Ishikawa (cell line): ENCODE results near the gene LSM7.

Experiments used
- CEBPB ChIP-seq: IDR thresholded peaks from 2 replicates; pipeline ENCODE4 v1.6.1; 2012
- CREB1 ChIP-seq: IDR thresholded peaks from 2 replicates; pipeline ENCODE4 v1.6.1; 2012; ENCODE audit warnings: low read depth
- EGR1 ChIP-seq: IDR thresholded peaks from 2 replicates; pipeline ENCODE4 v1.6.1; 2012
- EP300 ChIP-seq: IDR thresholded peaks from 2 replicates; pipeline ENCODE4 v1.6.1; 2012; ENCODE audit warnings: borderline replicate concordance
- FOXM1 ChIP-seq: IDR thresholded peaks from 2 replicates; pipeline ENCODE4 v1.6.1; 2012; ENCODE audit warnings: low read depth, borderline replicate concordance
- NFIC ChIP-seq: IDR thresholded peaks from 2 replicates; pipeline ENCODE4 v1.6.1; 2012
- RAD21 ChIP-seq: IDR thresholded peaks from 2 replicates; pipeline ENCODE4 v1.6.1; 2012; ENCODE audit warnings: low read depth
- TAF1 ChIP-seq: IDR thresholded peaks from 2 replicates; pipeline ENCODE4 v1.6.1; 2012; ENCODE audit warnings: low read depth, mild to moderate bottlenecking
- TCF12 ChIP-seq: IDR thresholded peaks from 2 replicates; pipeline ENCODE4 v1.6.1; 2012; ENCODE audit warnings: low read depth
- TEAD4 ChIP-seq: IDR thresholded peaks from 2 replicates; pipeline ENCODE4 v1.6.1; 2012
- YY1 ChIP-seq: IDR thresholded peaks from 2 replicates; pipeline ENCODE4 v1.6.1; 2012; ENCODE audit warnings: low read depth
- ZBTB7A ChIP-seq: IDR thresholded peaks from 2 replicates; pipeline ENCODE4 v1.6.1; 2012; ENCODE audit warnings: low read depth
- TF ChIP-seq, protein P1 (sequence below): IDR thresholded peaks from 2 replicates; pipeline ENCODE4 v1.6.1; 2012
- TF ChIP-seq, protein P2 (sequence below): IDR thresholded peaks from 2 replicates; pipeline ENCODE4 v1.6.1; 2012; ENCODE audit warnings: low read depth, mild to moderate bottlenecking
- TF ChIP-seq, protein P3 (sequence below): IDR thresholded peaks from 2 replicates; pipeline ENCODE4 v1.6.1; 2012

LSM7 gene

DNA sequence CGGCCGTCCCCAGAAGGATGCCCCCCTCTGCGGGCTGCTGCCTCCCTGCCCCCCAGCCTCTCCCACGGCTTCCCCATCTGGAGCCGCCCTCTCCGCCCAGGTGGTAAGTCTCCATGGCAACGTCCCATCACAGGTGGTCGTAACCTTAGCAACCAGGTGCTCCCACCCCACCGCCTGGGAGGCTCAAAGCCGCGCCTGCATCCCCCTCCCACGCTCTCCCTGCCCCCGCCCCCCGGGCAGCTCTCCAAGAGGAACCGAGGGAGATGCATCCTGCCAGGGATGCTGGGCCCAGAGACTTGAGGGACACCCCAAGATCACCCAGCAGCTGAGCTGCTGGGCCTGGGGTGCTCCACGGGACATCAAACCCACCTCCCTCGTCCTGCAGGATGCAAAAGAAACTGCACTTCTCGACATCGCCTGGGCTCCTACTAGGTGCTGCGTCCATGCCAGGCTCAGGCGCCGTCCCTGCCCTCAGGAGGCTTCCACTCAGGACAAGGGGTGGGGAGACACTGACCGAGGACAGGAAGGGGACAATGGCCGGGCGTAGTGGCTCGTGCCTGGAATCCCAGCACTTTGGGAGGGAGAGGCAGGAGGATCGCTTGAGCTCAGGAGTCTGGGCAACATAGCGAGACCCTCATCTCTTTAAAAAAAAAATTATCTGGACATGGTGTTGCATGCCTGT, 15.4 kb downstream of the LSM7 start:
- TF ChIP-seq YY1: no peak
- no peak for TF ChIP-seq CEBPB
- TF ChIP-seq EGR1: 0 out of 2 replicates have a peak, but pooled peaks have one; percentile 41

DNA sequence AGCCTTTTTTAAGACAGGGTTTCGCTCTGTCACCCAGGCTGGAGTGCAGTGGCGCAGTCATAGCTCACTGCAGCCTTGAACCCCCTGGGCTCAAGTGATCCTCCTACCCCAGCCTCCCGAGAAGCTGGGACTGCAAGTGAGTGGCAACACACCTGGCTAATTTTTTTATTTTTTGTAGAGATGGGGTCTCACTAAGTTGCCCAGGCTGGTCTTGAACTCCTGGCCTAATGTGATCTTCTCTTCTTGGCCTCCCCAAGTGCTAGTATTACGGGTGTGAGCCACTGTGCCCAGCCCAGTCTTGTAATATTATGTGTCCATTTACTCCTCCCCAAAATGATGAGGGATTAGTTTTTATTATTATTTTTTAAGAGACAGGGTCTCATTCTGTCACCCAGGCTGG, 17.3 kb downstream of the LSM7 start:
- TF ChIP-seq TAF1: no peak
- TF ChIP-seq TCF12: no peak
- TF ChIP-seq, protein P1, sequence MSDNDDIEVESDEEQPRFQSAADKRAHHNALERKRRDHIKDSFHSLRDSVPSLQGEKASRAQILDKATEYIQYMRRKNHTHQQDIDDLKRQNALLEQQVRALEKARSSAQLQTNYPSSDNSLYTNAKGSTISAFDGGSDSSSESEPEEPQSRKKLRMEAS: no peak
- no peak for TF ChIP-seq NFIC
- TF ChIP-seq FOXM1: no peak
- no peak for TF ChIP-seq RAD21
- TF ChIP-seq TEAD4: no peak
- TF ChIP-seq CREB1: no peak
- TF ChIP-seq ZBTB7A: no peak
- TF ChIP-seq, protein P2, sequence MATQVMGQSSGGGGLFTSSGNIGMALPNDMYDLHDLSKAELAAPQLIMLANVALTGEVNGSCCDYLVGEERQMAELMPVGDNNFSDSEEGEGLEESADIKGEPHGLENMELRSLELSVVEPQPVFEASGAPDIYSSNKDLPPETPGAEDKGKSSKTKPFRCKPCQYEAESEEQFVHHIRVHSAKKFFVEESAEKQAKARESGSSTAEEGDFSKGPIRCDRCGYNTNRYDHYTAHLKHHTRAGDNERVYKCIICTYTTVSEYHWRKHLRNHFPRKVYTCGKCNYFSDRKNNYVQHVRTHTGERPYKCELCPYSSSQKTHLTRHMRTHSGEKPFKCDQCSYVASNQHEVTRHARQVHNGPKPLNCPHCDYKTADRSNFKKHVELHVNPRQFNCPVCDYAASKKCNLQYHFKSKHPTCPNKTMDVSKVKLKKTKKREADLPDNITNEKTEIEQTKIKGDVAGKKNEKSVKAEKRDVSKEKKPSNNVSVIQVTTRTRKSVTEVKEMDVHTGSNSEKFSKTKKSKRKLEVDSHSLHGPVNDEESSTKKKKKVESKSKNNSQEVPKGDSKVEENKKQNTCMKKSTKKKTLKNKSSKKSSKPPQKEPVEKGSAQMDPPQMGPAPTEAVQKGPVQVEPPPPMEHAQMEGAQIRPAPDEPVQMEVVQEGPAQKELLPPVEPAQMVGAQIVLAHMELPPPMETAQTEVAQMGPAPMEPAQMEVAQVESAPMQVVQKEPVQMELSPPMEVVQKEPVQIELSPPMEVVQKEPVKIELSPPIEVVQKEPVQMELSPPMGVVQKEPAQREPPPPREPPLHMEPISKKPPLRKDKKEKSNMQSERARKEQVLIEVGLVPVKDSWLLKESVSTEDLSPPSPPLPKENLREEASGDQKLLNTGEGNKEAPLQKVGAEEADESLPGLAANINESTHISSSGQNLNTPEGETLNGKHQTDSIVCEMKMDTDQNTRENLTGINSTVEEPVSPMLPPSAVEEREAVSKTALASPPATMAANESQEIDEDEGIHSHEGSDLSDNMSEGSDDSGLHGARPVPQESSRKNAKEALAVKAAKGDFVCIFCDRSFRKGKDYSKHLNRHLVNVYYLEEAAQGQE: no peak
- TF ChIP-seq YY1: no peak
- TF ChIP-seq EGR1: no peak
- TF ChIP-seq, protein P3, sequence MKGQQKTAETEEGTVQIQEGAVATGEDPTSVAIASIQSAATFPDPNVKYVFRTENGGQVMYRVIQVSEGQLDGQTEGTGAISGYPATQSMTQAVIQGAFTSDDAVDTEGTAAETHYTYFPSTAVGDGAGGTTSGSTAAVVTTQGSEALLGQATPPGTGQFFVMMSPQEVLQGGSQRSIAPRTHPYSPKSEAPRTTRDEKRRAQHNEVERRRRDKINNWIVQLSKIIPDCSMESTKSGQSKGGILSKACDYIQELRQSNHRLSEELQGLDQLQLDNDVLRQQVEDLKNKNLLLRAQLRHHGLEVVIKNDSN: no peak
- TF ChIP-seq EP300: no peak
- no peak for TF ChIP-seq CEBPB

DNA sequence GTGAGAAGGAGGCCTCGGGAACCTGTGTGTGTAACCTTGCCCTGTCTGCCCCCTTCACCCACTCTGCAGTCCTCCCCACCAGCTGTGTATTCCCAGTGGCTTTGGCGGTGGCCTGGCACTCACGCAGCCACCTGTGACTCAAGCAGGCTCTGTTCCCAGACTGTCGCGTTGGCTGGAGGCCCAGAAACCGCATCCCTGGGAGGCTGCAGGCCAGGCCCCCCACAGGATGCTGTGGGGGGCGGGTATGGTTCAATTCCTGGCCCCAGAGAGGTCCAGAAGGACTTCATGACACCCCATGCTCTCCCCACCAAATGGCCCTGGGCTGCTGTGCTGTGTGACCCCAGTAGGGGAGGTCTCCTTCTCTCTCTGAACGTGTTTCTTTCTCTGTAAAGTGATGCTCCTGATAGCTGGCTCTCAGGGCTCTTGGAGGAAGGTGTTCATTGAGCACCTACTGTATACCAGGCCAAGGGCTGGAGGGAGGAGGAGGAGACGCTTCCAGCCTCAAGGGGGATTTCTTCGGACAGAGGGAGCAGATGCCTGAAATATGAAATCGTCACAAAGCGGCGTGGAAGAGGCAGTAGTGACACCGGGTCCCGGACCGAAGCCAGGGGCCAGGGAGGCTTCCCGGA, 18.5 kb downstream of the LSM7 start:
- TF ChIP-seq EP300: no peak
- no peak for TF ChIP-seq FOXM1
- TF ChIP-seq CEBPB: no peak
- peak; percentile 47; the same call in 1 of the 2 replicates for TF ChIP-seq NFIC

DNA sequence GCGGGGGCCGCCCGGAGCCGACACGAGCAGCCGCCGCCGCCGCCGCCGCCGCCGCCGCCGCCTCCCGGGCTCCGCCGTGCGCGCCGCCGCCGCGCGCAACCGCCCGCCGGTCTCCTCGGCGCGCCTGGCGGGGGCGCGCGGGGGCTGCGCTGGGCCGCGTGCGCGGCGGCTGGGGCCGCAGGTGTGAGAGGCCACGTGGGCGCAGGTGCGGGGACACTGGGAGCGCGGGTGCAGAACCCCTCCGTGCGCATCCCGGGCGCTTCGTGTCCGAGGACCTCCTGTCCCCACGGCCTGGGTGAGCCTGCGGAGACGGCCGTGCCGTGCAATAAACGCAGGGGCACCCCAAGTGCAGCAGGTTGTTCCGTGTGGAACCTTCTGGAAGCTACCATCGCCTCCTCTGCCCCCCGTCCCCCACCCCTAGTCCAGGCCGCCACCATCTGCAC, 20.3 kb downstream of the LSM7 start, which contains the start of gene LINGO3:
TSS of gene LINGO3 (minus strand) at position 41 of the 443 bp plus-strand sequence. CDS start 16,378 bp downstream, outside the sequence.
- TF ChIP-seq RAD21 (no peak), EGR1 (no peak), ZBTB7A (no peak), TCF12 (no peak), YY1 (no peak), TAF1 (no peak), TEAD4 (no peak), CEBPB (no peak), EP300 (no peak), FOXM1 (no peak), CREB1 (no peak)
- TF ChIP-seq, protein P3: peak; percentile 53
- TF ChIP-seq, protein P1: peak; percentile 77; the same call in 1 of the 2 replicates

DNA sequence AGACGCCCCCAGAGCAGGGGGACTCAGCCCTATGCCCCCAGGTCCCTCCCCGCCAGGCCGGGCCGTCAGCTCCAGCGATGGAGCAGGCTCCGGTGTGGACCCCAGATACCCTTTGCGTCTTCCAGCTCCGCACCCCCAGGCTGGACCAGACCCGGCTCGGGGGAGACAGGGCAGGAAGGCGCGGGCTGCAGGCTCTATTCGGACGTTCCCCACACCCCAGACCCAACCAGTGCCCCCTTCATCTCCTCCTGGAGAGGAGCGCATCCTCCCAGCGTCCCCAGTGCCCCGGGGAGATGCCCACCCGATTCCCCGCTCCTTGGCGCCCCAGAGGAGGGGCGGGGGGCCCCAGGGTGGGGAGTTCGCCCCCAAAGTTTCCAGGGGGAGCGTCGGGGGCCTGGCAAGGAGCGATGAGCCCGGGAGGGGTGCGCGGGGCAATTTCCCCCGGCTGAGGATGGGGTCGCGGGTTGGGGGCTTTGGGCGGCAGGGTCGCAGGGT, 20.8 kb downstream of the LSM7 start:
- no peak for TF ChIP-seq CREB1
- no peak for TF ChIP-seq TEAD4
- no peak for TF ChIP-seq TAF1
- TF ChIP-seq TCF12: no peak

DNA sequence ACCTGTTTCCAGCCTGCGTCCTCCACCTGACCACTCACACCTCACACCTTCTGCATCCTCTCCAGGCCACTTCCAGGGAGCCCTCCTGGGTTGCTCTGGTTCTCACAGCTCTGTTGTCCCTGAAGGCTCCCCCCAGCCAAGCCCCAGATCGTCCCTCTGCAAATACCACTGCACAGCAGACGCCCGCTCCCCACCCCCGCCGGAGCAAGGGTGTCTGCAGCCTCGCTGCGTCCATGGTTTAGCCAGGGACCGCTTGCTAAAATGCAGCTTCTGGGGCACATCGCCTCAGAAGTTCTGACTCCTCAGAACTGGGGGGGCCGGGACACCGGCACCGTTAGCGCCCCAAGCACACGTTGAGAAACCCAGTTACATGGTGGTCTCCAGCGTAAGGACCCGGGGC, 21.4 kb downstream of the LSM7 start:
- no peak for TF ChIP-seq YY1
- TF ChIP-seq ZBTB7A: no peak
- TF ChIP-seq, protein P2: no peak
- no peak for TF ChIP-seq CEBPB
